IMR-90 (cell line): ENCODE results near the gene PDE4B.

Experiments used
- BHLHE40 ChIP-seq: fragments of 150-350 bp; IDR thresholded peaks from 2 replicates; pipeline ENCODE4 v1.6.1; 2016; ENCODE audit warnings: mild to moderate bottlenecking, low read depth, low read length
- CHD1 ChIP-seq: IDR thresholded peaks from 2 replicates; pipeline ENCODE4 v1.6.1; 2012; ENCODE audit warnings: low read depth, low read length, improper control_type of control experiment
- CTCF ChIP-seq: conservative IDR thresholded peaks from 2 replicates; pipeline ENCODE4 v1.5.1; 2012; ENCODE audit warnings: mild to moderate bottlenecking, low read depth, low read length, improper control_type of control experiment
- MAFK ChIP-seq: IDR thresholded peaks from 2 replicates; pipeline ENCODE4 v1.6.1; 2012; ENCODE audit warnings: low read depth, low read length, improper control_type of control experiment
- NFE2L2 ChIP-seq: fragments of 150-350 bp; IDR thresholded peaks from 2 replicates; pipeline ENCODE4 v1.6.1; 2016; ENCODE audit warnings: low read depth, mild to moderate bottlenecking, low read length
- POLR2A ChIP-seq: IDR thresholded peaks from 2 replicates; pipeline ENCODE4 v1.6.1; 2012; ENCODE audit warnings: mild to moderate bottlenecking, low read depth, low read length
- RAD21 ChIP-seq: IDR thresholded peaks from 2 replicates; pipeline ENCODE4 v1.6.1; 2012; ENCODE audit warnings: low read length, improper control_type of control experiment

- TF ChIP-seq CTCF, result no peak
- no peak for TF ChIP-seq MAFK
- no peak for TF ChIP-seq POLR2A
- TF ChIP-seq CHD1, result no peak
- TF ChIP-seq NFE2L2, result no peak
- TF ChIP-seq RAD21, result no peak
- TF ChIP-seq BHLHE40, result no peak
These were observed 363.4 kb downstream of the PDE4B start for GRCh38 chr1:66156144-66156543.
